Measurements from ENCODE around the gene HPF1.
A peak's percentile ranks its signal among the peaks of the same experiment; 100 is the strongest.
"Not testable (repeated sequence)": the region's sequence is repeated elsewhere in the genome, so short reads cannot be mapped to it uniquely, and the experiment has no call there.

HPF1 gene

DNA sequence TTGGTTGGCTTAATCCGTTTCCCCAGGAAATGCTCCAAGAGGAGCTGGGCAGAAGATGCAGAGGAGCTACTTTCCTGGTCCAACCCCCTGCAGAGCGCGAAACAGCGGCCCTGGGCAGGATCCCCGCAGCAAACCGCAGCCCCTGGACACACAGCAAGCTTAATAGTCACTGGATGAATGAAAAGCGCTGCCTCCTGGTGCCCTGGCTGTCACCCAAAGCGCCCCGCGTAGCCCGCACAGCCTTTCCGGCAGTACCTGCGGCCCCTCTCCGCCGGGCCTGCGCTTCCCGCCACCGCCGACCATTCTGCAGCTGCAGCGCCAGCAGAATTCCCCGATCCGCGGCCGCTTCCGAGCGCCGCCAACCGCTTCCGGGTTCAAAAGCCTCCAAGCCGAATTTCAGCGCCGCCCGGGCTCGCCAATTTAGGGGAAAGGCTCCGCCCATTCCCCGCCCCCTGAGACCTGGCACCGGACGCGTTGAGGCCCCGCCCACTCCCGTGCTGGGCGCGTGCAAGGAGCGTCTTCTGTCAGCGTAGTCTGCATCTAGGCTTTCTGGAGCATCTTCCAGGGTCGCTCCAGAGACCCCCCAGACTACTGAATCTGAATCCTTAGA lies at the start of gene HPF1:
Gene HPF1 (minus strand): TSS at position 370 of the 610 bp plus-strand sequence. CDS start 67 bp downstream, at position 303.
- DNase-seq, result peak; percentile 95

DNA sequence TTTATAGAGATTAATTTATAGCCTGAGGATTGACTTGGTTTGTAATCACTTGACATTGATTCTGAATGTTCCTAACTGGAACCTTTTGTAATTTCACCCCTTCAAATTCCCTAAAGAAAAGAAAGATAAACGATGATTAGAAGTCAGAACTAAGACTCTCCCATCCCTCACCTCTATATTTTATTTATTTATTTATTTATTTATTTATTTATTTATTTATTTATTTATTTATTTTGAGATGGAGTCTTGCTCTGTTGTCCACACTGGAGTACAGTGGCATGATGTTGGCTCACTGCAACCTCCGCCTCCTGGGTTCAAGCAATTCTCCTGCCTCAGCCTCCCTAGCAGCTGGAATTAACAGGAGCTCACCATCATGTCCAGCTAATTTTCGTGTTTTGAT lies 49.0 kb upstream of the HPF1 start:
- DNase-seq, result not testable (repeated sequence)

DNA sequence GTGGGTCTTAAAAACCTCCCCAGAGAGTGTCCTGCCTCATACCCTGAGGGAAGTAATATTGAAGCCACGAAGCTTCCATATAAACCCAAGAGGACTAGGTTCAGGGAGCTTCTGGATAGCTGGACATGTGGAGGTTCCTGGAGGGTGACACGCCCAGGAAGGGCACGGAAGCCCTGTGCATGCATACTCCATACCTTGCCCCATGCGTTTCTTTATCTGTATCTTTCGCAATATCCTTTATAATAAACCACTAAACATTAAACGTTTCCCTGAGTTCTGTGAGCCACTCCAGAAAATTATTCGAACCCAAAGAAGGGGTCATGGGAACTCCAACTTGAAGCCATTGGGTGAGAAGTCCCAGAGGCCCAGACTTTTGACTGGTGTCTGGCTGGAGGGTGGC lies 45.7 kb upstream of the HPF1 start:
- no peak for DNase-seq

DNA sequence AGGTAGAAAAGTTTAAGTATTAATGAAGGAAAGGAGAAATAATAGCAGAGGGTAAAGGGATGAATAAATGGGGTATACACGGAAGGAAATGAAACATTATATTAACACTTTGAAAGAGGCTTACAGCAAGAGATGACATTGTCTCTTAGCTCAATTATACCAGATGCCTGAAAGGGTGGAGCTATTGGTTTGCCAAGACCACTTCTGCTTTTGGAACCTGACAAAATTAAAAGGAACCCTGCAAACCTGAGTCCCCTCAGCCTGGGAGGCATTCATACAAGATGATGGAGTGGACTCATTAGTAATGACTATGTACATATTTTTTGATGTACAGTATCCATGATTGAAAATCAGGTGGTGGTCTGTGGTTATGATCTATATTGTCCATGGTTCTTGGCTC lies 45.1 kb upstream of the HPF1 start:
- DNase-seq, result no peak

DNA sequence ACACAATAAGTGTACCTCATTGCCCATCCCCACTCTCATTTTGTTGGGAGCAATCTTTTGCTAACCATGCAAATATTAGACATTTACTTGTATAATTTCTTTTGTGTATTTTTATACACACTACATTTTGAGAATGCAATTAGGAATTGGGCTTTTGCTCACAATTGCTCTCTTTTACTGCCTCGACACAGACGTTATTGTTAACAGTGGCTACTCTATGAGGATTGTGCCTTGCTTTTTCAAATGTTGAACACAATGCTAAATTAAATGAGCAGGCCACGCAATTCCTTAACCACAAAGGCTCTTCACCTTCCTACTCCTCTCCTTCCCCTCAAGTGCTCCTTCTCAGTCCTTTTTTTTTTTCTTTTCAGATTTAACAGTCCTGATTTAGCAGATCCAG lies 42.8 kb upstream of the HPF1 start:
- DNase-seq, result no peak

DNA sequence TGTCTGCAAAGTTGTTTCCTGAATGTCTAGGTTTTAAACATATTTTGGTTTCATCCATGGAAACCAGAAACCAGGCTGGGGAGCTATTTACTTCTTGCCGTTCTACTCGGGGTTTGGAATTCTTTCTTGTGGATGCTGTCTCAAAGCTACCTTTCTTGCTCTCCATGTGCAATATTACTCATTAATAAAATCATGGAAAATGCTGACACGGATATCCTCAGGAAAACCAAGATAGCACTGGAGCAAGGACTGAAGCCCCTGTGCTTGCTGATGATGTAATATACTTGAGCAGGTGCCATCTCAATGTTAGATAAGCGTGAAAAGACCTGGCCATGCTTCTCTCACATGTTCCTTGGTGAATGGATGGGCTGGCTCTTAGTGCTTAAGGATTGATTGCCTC lies 41.5 kb upstream of the HPF1 start:
- no peak for DNase-seq

DNA sequence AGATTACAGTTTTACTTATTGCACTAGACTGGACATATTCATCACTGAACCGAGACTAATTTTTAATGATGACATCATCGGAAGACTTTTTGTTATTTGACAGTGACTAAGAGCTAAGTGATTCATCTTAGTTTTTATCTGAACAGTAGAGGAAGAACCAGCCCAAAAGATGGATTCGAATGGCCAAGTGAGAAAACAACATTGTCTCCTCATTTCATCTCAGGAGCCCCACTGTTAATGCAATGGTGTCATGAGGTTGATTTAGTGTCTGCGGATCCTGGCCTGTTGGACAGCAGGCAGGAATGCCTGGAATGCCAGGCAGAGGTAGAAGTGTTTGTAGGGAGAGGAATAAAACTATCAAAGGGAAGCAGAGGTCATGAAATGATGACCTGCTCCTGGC lies 37.8 kb upstream of the HPF1 start:
- no peak for DNase-seq

DNA sequence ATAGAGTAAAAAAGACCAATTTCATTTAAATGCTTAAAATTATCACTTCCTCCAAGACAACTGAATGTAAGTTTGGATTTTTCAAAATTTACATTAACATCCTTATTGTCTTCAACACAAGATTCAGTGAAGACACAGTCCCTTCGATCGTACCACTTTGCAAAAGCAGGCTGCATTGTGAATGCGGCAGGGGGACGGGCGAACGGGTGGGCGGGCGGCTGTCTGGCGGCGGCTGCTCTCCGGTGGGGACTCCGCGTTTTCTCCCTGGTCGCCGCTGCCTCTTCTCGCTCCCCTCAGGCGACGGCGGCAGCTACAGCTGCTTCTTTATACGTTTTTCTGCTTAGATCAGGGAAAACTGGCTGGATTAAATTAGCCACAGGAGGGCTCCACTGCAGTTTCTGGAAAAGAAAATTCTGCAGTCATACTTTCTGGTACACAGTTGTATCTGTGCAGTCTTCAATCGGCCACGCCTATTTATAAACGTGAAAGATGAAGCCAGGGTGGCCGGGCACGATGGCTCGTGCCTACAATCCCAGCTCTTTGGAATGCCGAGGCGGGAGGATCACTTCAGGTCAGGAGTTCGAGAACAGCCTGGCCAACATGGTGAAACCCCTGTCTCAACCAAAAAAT lies 33.9 kb upstream of the HPF1 start:
- no peak for DNase-seq

DNA sequence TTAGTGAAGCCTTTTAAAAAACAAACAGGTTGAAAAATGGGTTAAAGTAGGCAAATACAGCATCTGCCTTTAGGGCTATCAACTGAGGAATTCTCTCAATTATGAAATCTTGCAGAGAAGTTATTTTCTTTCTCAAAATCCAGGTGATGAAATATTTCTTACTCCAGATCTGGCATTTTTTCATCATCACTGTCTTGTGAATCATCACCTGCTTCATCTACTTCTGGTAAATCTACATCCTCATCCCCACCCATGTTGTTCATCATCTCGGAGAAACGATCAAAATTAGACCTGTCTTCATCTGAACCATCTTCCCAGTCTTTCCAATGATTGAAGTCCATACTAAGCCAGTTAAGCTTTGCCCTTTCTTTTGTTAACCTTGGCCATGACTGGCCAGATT lies 33.3 kb upstream of the HPF1 start:
- no peak for DNase-seq

DNA sequence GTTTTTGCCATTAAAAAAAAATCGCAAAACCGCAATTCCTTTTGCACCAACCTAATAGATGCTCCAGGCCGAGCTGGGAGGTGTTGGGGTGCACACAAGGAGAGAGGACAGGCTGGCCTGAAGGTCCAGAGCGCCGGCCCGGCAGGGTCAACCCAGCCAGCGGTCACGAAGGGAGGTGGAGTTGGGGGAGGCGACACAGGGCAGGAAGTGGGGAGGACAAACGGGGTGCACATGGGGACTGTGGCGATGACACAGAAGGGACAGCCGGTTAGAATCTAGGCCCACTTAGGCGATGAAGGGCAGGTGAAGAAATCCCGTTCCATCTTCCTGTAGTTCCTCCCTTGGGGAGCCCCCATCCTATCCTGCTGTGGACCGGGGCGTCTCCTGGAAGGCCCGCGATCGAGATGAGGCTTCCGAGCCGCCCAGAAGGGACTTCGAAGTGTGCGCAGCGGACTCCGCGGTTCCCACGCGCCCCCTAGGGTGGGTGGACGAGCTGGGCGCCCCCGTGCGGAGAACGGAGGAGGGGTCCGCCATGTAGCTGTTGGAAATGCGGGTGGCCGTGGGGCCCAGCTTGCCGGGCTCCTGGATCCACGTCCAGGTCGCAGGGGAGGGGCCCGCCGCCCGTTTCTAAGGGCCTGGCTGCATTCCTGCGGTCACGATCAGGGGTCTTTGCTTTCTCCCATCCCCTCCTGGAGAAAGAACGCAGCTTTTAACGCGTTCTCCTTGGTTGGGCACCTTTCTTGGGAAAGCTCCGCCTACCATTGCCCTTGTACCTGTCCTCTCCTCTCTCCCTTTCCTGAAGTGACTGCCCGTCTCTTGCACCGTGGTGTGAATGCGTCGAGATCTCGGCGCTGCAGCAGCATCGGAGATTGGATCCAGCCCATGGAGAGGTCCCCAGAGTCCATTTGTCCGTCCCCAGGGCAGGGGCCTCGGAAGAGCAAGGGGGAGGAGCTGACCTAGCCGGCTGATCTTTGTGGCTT lies 17.0 kb upstream of the HPF1 start:
- peak; percentile 29 for DNase-seq

DNA sequence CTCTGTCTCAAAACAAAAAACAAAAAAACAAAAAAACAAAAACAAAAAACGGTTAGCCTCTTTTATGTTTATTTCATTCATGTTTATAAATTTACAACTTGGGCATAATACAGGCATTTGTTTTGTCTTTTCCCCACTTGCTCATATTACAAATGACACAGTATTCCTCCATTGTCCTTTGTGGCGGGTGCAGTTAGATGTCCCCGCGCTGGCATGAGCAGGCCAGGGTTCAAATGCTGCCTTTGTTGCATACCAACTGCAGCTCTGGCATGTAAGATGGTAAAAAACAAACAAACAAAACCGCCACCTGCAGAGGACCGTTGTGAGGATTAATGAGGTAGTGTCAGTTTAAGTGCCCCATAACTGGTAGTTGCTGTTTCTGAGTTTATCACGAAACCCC lies 16.1 kb upstream of the HPF1 start:
- no peak for DNase-seq

DNA sequence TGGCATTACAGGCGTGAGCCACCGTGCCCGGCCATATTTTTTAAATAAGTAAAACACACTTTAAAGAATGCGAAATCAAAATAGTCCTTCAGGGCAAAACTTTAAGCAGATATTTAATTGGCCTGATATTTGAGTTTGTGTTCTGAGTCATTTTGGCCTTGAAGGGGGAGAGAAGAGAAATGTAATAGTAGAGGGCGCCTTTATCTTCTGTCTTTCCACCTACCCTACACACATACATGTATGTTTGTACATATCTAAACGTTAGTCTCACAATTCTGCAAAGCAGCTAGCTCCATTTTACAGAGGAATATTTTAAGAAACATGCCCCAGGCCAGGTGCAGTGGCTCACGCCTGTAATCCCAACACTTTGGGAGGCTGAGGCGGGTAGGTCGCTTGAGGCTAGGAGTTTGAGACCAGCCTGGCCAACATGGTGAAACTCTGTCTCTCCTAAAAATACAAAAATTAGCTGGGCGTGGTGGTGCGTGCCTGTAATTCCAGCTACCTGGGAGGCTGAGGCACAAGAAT lies 13.9 kb upstream of the HPF1 start:
- not testable (repeated sequence) for DNase-seq

DNA sequence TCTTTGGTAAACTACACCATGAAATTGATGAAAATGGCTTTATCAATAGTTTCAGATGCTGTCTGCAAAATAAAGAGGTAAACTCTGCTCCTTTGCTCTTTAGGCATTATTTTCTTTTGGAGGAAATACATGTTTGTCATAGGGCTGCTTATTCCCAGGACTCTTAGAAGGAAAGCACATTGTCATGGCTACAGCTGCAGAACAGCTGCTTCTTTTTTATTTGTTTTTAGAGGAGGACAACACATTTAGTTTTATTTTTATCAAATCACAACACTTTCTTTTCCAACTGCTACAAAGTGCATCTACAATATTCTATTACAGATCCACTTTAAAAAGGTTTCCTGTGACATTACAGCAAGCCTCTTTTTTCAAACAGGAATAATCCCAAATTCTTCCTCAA lies 12.7 kb upstream of the HPF1 start:
- DNase-seq, result no peak

DNA sequence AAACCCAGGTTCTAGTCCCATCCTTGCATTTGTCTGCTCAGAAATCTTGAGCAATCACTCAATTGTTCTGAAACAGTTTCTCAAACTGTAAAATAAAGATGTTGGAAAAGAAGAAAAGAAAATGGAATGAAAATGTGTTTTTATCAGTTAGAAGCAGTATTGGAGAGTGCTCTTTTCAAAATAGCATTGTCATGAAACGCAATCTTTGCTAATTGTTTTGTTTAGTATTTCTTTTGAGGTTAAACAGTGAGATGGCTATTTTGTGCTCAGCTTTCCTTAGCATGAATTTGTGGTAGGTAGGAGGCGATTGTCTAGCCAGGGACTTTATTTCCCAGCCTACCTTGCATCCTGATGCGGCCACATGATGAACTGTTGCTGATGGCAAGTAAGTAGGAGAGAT lies 10.6 kb upstream of the HPF1 start:
- no peak for DNase-seq

DNA sequence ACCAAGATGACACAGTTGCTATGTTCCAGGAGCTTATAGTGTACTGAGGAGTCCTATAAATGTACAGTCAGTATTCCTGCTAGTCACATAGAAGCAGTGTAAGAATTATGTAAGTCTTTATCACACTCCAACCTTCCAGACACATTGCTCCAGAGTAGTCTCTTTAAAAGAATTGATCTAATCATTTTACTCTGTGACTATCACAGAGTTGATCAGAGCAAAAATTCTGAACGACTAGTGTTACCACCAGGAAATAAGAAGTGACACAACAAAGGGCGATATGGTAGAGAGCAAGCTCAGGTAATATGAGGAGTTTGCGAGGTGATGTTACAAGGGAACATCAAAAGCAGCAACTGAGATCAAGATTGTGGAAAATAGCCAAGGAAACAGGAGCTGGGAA lies 9.0 kb upstream of the HPF1 start:
- no peak for DNase-seq

DNA sequence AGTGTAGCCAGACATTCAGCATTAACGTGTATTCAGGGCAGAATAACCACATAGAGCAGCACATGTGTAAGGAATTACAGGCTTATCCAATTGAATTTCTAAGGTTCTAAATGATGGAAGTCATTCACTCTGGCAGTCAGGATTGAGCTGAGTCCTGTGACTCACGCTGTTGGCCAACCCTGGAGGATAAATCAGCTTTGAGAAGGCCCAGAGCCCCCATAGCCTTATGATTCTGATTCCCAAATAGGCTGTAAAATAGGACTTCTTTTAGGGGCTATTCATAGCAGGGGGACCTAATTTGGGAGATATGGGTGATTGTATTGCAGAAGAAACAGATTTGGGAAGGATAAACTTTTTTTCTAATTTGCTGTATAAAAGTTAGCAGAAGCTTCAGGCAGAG lies 8.1 kb upstream of the HPF1 start:
- no peak for DNase-seq

DNA sequence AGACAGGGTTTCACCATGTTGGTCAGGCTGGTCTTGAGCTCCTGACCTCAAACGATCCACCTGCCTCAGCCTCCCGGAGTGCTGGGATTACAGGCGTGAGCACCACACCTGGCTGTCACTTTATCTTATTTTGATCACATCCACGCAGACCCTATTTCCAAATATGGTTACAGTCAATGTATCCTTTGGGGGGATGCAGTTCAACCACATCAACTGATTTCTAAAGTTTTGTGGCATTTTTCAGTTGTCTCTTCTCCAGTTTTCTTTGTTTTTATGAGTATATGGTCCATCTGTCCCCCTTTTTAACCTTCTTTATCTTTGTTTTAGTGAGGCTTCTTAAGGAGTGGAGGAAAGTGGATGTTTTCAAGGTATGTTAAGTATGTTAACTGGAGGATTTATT lies 4.1 kb upstream of the HPF1 start:
- DNase-seq, result no peak

DNA sequence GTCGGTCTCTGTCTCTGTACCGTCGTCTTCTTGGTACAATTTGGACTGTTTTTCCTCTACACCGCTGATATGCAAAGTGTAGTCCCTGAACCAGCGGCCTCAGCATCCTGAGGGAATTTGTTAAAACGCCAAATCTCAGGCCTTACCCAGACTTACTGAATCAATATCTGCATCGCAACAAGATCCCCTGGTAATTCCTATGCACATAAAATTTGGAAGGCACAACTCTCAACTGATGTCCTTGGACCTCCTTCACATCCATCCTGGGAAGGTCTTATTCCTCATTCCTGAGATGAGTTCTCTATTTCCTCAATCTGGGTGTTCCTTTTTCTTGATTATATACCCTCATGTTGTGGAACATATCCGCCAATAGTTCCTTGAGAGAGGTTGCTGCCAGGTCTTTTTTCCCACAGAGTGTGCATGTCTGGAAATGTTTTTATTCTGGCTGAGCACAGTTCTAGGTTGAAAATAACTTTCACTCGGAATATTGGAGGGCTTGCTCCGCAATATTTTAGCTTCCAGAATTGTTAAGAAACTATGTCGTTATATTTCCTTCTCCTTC lies 738 bp upstream of the HPF1 start:
- peak; percentile 1 for DNase-seq

DNA sequence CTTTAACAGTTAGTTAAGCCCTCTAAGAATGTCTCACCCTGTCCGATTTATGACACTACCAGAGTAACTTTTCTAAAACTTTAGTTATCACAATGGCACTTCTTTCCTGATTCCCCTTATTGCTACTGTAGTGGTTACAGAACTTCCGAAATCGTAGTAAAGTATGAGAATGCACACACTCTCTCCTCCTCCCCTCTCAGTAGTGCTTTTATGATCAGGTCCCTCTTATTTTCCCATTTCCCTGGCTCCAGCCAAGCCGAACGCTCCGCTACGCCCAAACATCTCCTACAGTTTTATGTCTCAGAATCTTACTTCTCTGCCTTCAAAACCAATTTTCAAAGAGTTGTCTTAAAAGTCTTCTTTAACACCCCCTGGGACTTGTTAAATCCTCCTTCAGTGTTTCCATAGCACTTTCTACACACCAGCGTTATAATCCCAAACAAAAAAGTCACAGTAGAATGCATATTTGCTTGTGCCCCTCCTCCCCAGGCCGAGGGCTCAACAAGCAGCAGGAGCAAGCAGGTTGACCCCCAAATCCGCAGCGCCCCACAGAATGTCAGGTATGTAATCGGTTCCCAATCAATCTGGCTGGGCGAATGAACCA lies 671 bp downstream of the HPF1 start:
- peak; percentile 4 for DNase-seq

DNA sequence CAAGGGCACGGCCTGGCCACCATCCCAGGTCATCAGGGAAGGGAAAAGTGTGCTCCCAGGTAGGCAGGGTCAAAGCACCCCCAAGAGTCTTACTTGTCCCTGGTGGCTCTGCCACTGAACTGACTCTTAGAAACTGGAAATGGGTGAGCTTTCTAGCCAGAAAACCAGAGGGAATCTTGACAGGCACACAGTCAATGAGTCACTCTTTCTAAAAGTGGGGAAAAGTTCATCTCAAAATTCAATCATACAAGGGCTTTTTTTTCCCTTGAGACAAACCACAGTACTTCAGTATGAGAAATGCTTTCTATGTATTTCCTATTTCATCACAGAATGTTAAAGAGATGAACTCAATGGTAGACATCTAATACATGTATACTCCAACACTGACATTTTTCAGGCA lies 12.5 kb downstream of the HPF1 start:
- DNase-seq, result no peak

DNA sequence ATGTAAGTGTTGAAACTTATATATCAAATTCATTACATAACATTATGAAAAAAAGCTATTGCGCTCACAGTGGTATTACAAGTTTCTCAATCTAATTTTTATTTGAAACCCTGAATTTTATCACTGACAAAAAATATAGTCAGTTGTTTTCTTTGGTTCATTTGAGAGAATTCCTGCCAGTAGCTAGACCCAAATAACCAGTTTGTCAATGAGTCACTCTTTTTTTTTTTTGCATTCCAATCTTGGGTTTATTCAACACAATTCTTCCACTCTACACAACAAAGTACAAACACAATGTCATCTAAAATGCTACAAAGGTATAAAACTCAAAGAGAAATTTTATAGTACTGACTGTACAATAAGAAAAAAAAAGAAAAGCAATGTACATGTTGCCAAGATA lies 13.1 kb downstream of the HPF1 start:
- no peak for DNase-seq

DNA sequence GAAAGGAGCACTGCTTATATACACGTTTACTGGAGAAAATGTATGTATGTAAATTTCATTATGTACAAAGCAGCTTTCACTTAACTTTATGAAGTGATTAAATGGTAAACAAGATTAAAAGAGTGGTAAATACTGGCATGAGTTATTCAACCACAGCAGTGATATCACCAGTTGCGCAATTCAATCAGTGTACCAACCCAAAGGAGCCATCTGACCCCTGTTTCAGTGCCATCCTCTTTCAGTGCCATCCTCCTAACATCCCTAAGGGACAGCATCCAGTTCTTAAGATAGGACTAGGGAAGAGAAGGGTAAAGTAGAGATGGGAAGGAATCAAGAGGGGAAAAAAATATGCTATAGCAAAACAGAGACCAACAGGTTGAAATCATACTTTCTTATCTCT lies 16.2 kb downstream of the HPF1 start:
- DNase-seq, result no peak

DNA sequence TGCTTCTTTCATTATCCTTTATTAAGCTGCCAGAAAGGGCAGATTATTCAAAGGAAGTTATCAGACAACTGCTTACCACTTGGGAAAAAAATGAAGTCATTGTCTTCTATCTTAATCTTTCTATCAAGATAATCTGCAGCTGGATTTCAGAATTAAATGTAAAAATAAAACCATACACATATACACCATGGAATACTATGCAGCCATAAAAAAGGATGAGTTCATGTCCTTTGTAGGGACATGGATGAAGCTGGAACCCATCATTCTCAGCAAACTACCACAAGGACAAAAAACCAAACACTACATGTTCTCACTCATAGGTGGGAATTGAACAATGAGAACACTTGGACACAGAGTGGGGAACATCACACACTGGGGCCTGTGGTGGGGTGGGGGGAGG lies 19.1 kb downstream of the HPF1 start:
- not testable (repeated sequence) for DNase-seq

All from CD4-positive, alpha-beta T cell treated with Interleukin-12 subunit alpha and Interleukin-12 subunit beta, for 1 hour (primary cell).